Stimulated activated CD4-positive, alpha-beta T cell treated with anti-CD3 and anti-CD28 coated beads, Interleukin-4, amount 100 ng/mL, for 24 hours (primary cell): ENCODE measurements around the gene AMFR.
"Not testable (repeated sequence)": the region's sequence is repeated elsewhere in the genome, so short reads cannot be mapped to it uniquely, and the experiment has no call there.

Experiments used
- DNase-seq: peaks from one replicate; pipeline ENCODE4 v3.0.0-alpha.2; 2020

Gene AMFR

GRCh38 chr16:56387396-56387795 is 37.9 kb downstream of the AMFR start:
- DNase-seq, result no peak

GRCh38 chr16:56384074-56384721 is 41.1 kb downstream of the AMFR start:
- DNase-seq, result no peak

- DNase-seq, result no peak
Measured at GRCh38 chr16:56382901-56383355, 42.4 kb downstream of the AMFR start.

- no peak for DNase-seq
Measured at GRCh38 chr16:56382459-56382858, 42.9 kb downstream of the AMFR start.

DNA sequence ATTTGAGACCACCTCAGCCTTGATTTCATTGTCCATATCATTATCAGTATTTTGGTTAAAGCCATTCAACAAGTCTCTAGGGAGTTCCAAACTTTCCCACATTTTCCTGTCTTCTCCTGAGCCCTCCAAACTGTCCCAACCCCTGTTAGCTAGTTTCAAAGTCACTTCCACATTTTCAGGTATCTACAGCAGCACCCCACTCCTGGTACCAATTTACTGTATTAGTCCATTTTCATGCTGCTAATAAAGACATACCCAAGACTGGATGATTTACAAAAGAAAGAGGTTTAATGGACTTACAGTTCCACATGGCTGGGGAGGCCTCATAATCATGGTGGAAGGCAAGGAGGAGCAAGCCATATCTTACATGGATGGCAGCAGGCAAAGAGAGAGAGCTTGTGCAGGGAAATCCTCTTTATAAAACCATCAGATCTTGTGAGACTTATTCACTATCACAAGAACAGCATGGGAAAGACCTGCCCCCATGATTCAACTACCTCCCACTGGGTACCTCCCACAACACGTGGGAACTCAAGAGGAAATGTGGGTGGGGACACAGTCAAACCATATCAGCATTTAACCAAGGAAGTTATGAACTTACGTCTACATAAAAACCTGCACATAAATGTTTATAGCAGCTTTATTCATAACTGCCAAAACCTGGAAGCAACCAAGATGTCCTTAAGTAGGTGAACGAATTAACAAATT is 44.4 kb downstream of the AMFR start:
- DNase-seq, result not testable (repeated sequence)

DNA sequence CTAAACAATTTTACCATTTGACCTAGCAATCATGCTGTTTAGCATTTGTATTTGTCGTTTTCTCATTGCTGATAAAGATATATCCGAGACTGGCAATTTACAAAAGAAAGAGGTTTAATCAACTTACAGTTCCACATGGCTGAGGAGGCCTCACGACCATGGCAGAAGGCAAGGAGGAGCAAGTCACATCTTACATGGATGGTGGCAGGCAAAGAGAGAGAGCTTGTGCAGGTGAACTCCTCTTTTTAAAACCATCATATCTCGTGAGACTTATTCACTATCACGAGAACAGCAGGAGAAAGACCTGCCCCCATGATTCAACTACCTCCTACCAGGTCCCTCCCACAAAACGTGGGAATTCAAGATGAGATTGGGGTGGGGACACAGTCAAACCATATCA is 46.3 kb downstream of the AMFR start:
- not testable (repeated sequence) for DNase-seq

DNA sequence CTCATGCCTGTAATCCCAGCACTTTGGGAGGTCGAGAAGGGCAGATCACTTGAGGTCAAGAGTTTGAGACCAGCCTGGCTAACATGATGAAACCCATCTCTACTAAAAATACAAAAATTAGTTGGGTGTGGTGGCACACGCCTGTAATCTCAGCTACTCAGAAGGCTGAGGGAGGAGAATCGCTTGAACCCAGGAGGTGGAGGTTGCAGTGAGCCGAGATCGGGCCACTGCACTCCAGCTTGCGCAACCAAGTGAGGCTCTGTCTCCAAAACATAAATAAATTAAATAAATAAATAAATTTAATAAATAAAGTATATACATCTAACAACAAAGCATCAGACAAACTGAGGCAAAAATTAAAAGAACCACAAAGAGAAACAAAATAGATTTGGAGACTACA is 49.6 kb downstream of the AMFR start:
- not testable (repeated sequence) for DNase-seq

- DNase-seq, result no peak
Measured at GRCh38 chr16:56373003-56373402, 52.3 kb downstream of the AMFR start.

DNA sequence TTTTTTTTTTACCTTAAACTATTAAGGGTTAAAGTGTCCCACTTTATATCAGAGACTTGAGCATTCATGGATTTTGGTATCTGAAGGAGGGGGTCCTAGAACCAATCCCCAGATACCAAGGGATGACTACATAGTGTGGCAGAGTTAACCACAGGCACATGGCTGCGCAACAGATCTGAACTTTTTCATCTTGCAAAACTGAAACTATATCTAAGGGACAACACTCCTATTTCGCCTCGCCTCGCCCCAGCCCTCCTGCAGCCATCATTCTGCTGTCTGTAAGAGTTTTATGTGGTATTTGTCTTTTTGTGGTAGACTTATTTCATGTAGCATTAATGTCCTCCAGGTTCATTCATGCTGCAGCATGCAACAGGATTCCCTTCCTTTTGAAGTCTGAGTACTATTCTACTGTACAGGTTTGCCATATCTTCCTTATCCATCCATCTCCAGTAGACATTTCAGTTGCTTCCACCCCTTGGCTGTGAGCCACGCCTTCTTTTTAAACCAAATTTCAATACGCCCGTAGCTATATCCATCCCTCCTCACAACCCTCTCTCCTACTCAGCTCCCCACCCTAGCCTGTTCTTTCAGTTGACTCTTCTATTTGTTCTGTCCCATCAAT is 53.2 kb downstream of the AMFR start:
- DNase-seq, result no peak

DNA sequence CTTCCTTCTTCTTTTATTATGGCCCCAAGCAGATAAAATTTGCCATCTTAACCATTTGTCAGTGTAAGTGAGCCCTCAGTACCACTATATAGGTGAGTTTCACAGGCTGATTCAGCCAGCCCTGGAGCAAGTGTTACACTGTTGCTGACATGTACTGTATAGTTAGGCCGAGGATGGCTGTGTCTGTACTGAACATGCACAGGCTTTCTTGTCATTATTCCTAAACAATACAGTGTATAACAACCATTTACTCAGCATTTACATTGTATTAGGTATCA is 53.7 kb downstream of the AMFR start:
- DNase-seq, result no peak

GRCh38 chr16:56370875-56371659 is 54.3 kb downstream of the AMFR start:
- no peak for DNase-seq

DNA sequence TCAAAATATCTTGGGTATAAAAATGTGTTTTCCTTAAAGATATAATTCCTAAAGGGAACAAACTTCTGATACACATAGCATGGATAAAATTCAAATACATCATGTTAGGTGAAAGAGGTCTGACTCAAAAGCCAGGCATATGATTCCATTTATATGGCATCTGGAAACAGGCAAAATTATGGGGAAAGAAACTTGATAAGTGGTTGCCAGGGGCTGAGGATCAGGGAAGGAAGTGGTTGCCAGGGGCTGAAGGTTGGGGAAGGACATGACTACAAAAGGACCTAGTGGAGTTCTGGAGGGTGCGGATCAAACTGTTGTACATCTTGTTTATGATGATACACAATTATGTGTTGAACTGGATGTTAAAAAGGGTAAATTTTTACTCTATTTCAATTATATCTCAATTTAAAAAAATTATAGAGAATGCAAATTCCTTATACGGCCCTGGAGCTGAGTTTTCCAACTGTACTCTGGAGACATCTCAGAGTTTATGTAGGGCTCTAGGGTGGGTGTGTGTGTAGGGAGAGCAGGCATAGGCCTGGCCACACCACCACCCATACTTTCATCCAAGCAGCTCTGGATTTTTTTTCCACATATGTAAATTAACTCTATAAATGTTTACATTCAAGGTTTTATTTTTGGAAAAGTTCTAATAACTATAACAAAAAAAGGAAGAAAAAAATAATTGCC is 55.0 kb downstream of the AMFR start:
- no peak for DNase-seq

GRCh38 chr16:56369202-56369601 is 56.1 kb downstream of the AMFR start:
- DNase-seq, result no peak

- DNase-seq, result no peak
Measured at GRCh38 chr16:56368545-56368944, 56.8 kb downstream of the AMFR start.

GRCh38 chr16:56367764-56368163 is 57.6 kb downstream of the AMFR start:
- no peak for DNase-seq

DNA sequence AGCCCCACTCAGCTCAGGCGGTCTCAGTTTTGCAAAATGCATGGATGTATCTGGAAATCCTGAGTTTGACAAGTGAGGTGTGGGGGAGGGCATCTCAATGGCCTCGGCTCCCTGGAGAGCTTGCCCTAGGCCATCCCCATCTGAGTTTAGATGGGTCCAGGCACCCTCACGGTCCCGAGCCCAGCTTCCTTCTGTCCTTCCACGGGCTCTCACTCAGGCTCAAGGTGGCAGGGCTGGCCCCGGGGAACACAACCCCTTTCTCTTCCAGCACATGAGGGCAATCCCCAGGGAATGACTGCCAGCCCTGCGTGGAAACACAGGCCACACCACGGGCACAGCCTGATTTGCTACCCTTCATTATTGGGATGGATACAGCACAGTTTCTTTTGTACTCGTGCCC is 58.4 kb downstream of the AMFR start:
- DNase-seq, result no peak

GRCh38 chr16:56365552-56365951 is 59.8 kb downstream of the AMFR start:
- DNase-seq, result no peak

DNA sequence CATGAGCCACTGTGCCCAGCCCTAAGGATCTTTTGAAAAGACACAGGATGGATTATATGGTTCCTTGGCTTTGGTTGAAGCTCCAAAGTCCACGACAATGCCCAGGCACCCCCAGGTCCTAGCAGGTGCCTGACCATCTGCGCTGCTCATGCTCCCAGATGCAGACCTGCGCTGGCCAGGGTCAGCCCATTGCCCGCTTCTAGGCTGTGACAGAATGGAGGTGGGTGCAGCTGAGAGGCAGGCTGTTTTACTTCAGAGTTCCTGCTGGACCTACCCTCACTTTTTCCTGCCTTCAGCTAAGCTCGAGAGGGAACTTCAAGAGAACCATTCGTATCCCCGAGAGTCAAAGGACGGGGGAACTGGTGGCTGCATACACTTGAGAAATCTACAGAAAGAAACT is 60.5 kb downstream of the AMFR start:
- DNase-seq, result no peak

DNA sequence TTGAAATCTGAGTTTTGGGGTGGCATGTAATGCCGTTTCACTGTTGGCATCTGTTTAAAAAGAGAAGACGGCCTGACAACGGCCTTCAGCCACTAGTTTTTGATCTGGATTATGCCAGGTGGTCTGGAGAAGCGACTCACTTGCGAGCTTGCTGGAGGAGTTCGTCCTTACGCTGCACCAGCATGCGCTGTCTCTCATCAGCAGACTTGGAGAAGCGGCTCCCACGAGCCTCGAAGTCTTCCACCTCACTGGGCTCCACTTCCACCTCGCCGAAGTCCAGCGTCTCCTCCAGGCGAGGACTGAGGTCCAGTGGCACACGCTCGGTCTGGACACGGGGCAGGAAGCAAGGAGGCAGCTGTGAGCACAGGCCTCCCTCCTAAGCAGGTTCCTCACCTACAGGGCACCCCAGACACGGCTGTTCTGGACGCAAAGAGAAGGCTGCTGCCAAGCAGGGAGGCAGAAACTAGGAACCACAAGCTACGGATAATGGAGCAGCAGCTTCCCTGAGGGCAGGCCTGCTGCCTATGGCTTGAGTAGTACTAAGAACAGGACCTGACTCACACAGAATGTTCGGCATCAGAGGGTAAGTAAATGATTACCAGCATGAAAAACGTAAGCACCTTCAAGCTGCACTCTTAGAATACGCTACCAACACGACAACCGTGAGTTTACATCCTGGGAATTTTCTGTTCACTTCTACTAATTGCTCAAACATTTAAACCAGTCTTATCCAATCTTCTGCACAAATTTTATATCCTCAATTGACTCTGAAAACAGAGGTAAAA is 61.4 kb downstream of the AMFR start:
- DNase-seq, result no peak

DNA sequence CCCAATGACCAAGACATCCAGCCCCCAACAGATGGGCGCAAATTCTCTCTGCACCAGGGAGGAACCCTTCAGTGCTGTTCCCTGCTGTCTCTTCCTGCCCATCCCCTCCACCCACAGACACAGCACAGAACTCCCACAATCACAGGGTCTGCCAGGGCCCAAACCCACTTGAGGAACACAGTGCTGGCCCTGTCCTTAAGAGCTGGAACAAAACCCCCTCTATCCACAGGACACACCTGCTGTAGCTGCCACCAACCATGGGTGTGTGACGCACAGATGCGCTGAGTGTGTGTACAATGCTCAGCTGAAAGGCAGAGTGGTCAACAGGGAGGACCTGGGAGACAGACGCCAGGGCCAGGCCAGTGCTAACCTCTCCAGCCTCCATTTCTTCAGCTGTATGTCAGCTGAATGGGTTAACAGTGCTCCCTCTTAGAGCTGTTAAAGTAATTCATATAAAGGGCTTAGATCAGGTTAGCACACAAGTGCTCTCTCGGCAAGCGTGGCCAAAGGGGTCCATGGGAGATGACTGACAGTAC is 62.1 kb downstream of the AMFR start:
- no peak for DNase-seq

DNA sequence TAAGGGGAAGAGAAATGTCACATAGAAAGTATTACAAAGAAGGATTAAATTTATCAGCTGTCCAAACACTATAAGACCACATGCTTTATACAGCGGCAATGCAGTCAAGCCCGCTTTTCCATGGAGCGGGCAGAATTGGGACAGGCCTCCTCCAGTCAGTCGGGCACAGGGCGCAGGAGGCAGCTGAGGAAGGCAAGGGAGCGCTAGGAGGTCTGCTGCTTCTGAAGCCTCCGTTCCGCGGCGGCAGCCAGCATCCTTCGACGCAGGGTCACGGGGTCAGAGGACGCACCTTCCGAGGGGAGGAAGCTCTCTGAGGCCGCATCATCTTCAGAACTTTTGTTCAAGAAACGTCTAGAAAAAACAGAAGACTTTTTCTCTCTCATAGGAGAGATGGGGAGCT is 62.6 kb downstream of the AMFR start:
- no peak for DNase-seq

DNA sequence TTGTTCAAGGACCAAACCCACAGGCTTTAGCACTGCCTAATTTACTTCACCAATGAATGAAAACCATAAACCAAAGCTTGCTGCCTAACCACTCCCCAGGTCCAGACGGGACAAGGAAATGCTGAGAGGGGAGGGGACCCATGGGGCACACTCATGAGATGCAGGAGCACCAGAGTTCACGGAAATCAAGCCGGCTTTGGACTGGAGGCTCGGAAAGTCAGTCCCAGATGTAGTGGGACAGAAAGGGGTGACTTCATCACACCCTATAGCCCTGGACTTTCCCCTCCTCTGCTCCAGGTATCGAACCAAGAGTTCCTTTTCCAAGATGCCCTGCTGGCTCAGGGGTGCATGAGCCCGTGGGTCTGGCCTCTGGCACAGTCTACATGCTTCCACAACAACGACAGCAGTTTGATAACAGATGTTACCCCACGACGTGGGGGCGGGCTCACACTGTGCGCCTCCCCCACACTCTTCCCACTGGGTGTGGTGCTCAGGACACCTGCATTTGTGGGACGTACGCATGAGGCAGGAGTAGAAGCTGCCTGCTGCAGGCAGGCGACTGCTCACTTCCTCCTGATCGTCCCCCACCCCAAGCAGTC is 63.2 kb downstream of the AMFR start:
- no peak for DNase-seq
